Stimulated activated CD8-positive, alpha-beta memory T cell treated with anti-CD3 and anti-CD28 coated beads, Interleukin-7, amount 100 ng/mL, for 24 hours (primary cell): Measurements from ENCODE around the gene ZC3H11A.
"Not testable (repeated sequence)": the region's sequence is repeated elsewhere in the genome, so short reads cannot be mapped to it uniquely, and the experiment has no call there.

Experiments
- DNase-seq: peaks from one replicate; pipeline ENCODE4 v3.0.0-alpha.2; 2020; ENCODE audit warnings: low read depth

Gene ZC3H11A

GRCh38 chr1:203795441-203796235 lies at the start of gene ZC3H11A, which contains the start of gene ZBED6:
TSS of gene ZC3H11A (plus strand) at chr1:203795623. CDS start at chr1:203817071, 21,448 bp downstream.
TSS of gene ZBED6 (plus strand) at chr1:203795623. CDS start at chr1:203797523, 1,900 bp downstream.
- DNase-seq, result peak; percentile 94

DNA sequence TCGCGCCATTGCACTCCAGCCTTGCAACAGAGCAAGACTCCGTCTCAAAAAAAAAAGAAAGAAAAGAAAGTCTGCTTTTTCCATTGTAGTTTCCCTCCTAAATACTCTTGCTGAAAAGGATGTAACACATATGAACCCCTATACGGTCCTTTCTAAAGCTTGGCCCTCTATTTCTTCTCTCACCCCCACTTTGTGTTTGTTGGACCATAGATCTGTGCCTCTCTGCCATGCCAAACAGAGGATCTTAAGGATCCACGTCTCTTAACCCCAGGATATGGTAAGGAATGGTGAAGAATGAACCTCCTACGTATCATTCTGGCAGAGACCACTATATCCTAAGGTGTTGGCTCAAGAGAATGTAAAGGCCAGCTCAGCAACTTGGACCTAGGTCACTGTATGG lies 49.1 kb upstream of the ZC3H11A start:
- DNase-seq, result no peak

GRCh38 chr1:203751051-203751450 lies 44.4 kb upstream of the ZC3H11A start:
- DNase-seq, result no peak

GRCh38 chr1:203751618-203752361 lies 43.6 kb upstream of the ZC3H11A start:
- not testable (repeated sequence) for DNase-seq

DNA sequence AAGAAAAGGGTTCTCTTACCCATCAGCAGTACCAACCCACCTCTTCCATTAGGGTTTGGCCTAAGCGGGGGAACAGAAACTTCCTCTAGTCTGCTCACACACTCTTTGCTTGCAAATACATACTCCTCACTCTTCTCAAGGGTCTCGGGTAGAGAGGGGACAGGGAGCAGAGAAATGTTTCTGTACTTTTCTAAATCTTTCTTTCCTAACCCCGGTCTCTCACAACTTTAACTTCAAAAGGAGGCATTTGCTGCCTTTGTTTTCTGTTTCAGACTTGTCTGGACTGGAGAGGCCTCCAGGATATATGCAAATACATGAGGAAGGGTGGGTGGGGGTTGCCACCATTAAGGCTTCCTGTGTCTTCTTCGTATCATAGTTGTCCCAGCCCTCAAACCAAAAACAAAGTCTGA lies 41.0 kb upstream of the ZC3H11A start:
- DNase-seq, result no peak

DNA sequence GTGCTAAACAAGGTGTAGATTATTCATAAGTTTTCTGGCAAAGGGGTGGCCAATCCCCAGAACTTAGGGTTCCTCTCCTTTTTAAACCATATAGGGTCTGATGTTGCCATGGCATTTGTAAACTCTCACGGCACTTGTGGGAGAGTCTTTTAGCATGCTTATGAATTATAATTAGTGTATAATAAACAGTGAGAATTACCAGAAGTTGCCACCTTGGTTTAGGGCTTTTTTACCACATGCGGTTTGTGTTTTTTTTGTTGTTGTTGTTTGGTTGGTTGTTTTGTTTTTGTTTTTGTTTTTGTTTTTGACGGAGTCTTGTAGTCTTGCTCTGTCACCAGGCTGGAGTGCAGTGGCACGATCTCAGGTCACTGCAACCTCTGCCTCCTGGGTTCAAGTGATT lies 39.4 kb upstream of the ZC3H11A start:
- DNase-seq, result no peak

GRCh38 chr1:203758749-203759148 lies 36.7 kb upstream of the ZC3H11A start:
- not testable (repeated sequence) for DNase-seq

- no peak for DNase-seq
These were observed 34.9 kb upstream of the ZC3H11A start for GRCh38 chr1:203760506-203760905.

DNA sequence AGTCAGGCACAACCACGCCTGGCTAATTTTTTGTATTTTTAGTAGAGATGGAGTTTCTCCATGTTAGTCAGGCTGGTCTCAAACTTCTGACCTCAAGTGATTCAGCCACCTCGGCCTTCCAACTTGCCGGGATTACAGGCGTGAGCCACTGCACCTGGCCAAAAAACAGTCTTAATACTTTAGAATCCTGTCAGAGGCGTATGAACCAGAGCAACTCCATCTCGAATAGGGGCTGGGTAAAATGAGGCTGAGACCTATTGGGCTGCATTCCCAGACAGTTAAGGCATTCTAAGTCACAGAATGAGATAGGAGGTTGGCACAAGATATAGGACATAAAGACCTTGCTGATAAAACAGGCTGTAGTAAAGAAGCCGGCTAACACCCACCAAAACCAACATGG lies 33.5 kb upstream of the ZC3H11A start:
- DNase-seq, result not testable (repeated sequence)

DNA sequence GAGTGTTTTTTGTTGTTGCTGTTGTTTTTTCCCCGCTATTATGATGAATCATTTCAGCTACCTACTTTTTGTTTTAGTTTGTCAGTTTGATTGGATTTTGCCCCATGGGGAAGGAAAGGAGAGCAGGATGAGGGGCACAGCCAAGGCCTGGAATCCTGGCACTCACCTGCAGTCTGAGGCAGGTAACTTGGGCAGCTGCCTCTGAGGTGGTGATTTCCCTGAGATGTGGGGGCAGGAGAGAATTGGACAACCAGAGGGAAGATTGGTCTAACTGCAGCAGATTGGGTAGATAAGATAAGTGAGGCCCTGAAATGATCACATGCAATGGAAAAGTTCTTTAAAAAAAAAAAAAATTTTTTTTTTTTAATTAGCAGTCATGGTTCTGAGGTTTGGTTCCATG lies 31.9 kb upstream of the ZC3H11A start:
- no peak for DNase-seq

- no peak for DNase-seq
These were observed 31.1 kb upstream of the ZC3H11A start for GRCh38 chr1:203764105-203765028.

GRCh38 chr1:203765029-203765837 lies 30.2 kb upstream of the ZC3H11A start, which contains the start of gene LAX1:
TSS of gene LAX1 (plus strand) at chr1:203765183. CDS start at chr1:203765566, 383 bp downstream.
- DNase-seq, result peak; percentile 55

DNA sequence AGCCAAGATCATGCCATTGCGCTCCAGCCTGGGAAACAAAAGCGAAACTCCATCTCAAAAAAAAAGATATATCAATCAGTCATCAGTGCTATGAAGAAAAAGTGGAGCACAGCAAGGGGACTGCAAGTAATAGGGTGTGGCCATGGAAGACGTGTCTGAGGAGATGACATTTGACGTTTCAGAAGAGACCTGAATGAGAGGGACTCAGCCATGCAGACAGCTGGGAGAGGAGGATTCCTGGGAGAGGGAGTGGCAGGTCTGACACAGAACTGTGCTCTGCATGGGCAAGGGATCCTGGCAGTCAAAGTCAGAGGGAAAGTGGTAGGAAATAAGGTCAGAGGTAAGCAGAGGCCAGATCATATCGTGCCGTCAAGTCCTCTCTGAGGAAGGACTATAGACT lies 27.2 kb upstream of the ZC3H11A start:
- DNase-seq, result no peak

DNA sequence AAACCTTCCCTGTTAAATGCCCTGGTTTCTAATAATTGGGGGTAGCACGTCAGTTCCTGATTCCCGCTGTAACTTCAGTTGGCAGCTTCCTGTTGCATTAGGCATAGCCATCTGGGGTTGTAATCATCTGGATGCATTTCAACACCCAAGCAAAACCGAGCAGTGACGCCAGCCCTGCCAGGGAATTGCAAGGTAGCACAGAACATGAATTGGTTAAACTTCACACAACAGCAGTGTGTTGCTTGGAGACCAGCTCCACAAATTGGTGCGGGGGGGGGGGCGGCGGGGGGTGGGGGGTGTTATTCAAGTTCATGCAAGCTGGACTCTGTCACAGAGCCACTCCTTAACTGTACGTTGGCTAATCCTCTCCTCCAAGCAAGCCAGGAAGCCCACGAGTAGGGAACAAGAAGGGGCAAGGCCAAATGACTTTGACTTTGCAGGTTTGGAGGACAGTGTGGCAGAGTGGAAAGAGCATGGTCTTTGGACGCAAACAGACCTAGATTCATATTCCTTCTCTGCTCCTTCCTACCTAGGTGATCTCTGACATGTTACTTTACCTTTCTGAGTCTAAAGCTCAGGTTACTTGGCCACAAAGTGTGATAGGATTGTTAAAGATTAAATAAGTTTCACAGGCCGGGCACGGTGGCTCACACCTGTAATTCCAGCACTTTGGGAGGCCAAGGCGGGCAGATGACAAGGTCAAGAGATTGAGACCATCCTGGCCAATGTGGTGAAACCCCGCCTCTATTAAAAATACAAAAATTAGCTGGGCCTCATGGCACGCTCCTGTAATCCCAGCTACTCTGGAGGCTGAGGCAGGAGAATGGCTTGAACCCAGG lies 25.7 kb upstream of the ZC3H11A start:
- no peak for DNase-seq

DNA sequence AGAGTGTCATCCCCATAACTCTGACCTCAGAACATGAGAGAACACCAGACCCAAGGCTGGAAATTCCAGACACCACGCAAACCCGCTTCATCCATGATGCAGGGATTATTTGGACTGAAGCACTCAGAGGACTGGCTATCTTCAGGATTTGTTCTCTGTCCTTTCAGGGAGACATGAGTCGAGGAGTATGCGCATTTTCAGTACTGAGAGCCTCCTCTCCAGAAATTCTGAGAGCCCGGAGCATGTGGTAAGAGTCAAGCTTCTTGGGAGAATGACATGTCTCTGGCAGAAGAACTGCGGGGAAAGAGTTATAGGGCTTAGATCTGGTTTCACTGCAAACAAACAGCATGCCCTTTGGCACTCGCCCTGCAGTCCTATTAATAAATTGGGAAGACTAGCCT lies 23.5 kb upstream of the ZC3H11A start:
- DNase-seq, result no peak

- no peak for DNase-seq
These were observed 22.6 kb upstream of the ZC3H11A start for GRCh38 chr1:203772836-203773235.

GRCh38 chr1:203776636-203777035 lies 18.8 kb upstream of the ZC3H11A start:
- DNase-seq, result no peak

DNA sequence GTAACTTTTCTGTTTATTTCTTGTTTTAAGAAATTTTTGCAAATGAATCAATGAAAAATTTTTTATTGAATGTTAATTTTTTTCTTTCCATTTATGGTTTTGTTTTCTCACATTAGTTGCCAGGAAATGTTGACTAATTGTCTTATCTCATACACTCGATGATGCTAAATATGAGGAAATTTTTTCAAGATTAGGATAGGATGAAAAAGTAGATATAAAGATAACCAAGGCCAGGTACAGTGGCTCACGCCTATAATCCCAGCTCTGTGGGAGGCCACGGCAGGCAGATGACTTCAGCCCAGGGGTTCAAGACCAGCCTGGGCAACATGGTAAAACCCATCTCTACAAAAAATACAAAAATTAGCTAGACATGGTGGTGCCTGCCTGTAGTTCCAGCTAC lies 17.8 kb upstream of the ZC3H11A start:
- DNase-seq, result no peak

DNA sequence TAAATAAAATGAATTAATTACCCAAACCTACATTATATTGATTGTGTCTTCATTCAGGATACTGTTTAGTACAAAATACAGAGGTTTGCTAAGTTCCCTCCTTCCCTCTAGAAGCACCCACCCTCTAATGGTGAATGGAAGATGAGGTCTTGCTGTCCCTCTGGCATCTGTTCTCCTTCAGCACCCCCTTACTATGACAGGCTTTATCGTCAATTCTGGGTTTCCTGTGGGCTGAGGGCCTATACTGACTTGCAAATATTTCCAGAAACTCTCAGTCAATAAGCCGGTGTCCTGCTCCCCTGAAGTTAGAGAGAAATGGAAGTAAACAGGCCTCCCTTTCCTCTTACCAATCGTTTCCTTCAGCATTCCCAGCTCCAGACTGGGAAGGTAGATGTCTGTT lies 17.3 kb upstream of the ZC3H11A start:
- DNase-seq, result no peak

DNA sequence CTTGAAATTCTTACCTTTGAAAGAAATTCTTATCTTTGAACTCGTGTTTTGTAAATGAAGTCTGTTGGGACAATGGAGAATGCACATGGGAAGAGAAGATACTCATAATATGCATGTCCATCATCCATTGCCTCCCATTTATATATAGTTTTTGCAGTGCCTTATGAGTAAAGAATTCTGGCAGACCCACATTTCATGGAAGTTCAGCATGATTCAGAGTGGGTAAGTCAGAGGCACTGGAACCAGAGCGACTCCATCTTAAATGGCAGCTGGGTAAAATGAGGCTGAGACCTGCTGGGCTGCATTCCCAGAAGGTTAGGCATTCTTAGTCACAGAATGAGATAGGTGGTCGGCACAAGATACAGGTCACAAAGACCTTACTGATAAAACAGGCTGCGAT lies 16.6 kb upstream of the ZC3H11A start:
- no peak for DNase-seq
